ENCODE data around the gene CIDEB.
"Not testable (repeated sequence)": the region's sequence is repeated elsewhere in the genome, so short reads cannot be mapped to it uniquely, and the experiment has no call there.

- TF ChIP-seq CTCF, POLR2A (IDR thresholded peaks at IDR 0.05): not testable (repeated sequence)
These were observed 46.7 kb upstream of the CIDEB start for GRCh38 chr14:24354482-24354825.

Data from Peyer's patch (tissue), 4 donors.